Activated CD4-positive, alpha-beta memory T cell treated with anti-CD3 and anti-CD28 coated beads for 36 hours (primary cell): ENCODE measurements around the gene ALOX5. TPM values are rescaled to one million over a fixed set of nuclear protein-coding genes. Genes with fewer than 3 reads are reported as not detected.

Source experiments
- CTCF ChIA-PET: fragments of 350-600 bp; sonication (Branson Sonifier 250); formaldehyde crosslinking; loops from one replicate; lab custom pipeline; 2021; ENCODE audit warnings: antibody characterized with exemption, inconsistent platforms; lab: Charles Lee
- POLR2A ChIA-PET: fragments of 350-600 bp; sonication (Branson Sonifier 250); formaldehyde crosslinking; loops from one replicate; lab custom pipeline; 2021; ENCODE audit warnings: antibody characterized with exemption; lab: Charles Lee
- DNase-seq: peaks from one replicate; pipeline ENCODE4 v3.0.0-alpha.2; 2020
- H3K27ac Mint-ChIP-seq: one replicate; pipeline ENCODE4 v1.8.0; 2021; ENCODE audit warnings: mixed read lengths
- H3K27me3 Mint-ChIP-seq: one replicate; pipeline ENCODE4 v1.8.0; 2021; ENCODE audit warnings: mixed read lengths
- H3K36me3 Mint-ChIP-seq: one replicate; pipeline ENCODE4 v1.8.0; 2021; ENCODE audit warnings: mixed read lengths
- H3K4me1 Mint-ChIP-seq: one replicate; pipeline ENCODE4 v1.8.0; 2021; ENCODE audit warnings: low read depth, mixed read lengths
- H3K4me3 Mint-ChIP-seq: one replicate; pipeline ENCODE4 v1.8.0; 2021; ENCODE audit warnings: mild to moderate bottlenecking, mixed read lengths
- H3K9me3 Mint-ChIP-seq: one replicate; pipeline ENCODE4 v1.8.0; 2021; ENCODE audit warnings: mixed read lengths
- intact Hi-C: fragments of 100-400 bp; cut with micrococcal nuclease; formaldehyde crosslinking; loops from one replicate; pipeline ENCODE4 v1.15.1; 2023
- total RNA-seq, 2 experiments: library from RNA; stranded (reverse); gene quantifications; one replicate each; pipeline ENCODE4 v1.2.3, GENCODE V29; 2021

The ALOX5 gene
- total RNA-seq, 2 experiments from 2014 or later, result 1.1 to 1.3 TPM

DNA sequence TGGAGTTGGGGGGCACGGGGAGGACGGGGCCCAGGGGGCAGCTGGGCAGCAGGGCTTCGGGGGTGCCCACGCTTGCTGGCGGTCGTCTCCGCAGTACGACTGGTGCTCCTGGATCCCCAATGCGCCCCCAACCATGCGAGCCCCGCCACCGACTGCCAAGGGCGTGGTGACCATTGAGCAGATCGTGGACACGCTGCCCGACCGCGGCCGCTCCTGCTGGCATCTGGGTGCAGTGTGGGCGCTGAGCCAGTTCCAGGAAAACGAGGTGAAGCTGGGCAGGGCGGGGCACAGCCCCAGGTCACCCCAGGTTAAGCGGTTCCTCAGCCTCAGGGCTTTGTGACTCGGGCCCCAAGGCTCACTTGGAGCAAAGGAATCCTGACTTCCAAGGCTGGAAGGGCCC is 70.0 kb downstream of the ALOX5 start:
- no peak overlapping the region for H3K27ac Mint-ChIP-seq
- intact Hi-C loops, result no loop called here
- no peak overlapping the region for H3K4me3 Mint-ChIP-seq
- peaks cover 3% of the 10 kb centered on the region for H3K27me3 Mint-ChIP-seq
- CTCF ChIA-PET, result interaction anchor here (0.8 kb wide), 1 partner anchor 20 kb away, joined by 3 read pairs; no protein-coding TSS in a partner anchor
- H3K4me1 Mint-ChIP-seq, result no peaks in the 10 kb centered on the region
- POLR2A ChIA-PET, result no interaction called here
- no peaks in the 10 kb centered on the region for H3K9me3 Mint-ChIP-seq
- no peak for DNase-seq
- H3K36me3 Mint-ChIP-seq, result no peaks in the 10 kb centered on the region

DNA sequence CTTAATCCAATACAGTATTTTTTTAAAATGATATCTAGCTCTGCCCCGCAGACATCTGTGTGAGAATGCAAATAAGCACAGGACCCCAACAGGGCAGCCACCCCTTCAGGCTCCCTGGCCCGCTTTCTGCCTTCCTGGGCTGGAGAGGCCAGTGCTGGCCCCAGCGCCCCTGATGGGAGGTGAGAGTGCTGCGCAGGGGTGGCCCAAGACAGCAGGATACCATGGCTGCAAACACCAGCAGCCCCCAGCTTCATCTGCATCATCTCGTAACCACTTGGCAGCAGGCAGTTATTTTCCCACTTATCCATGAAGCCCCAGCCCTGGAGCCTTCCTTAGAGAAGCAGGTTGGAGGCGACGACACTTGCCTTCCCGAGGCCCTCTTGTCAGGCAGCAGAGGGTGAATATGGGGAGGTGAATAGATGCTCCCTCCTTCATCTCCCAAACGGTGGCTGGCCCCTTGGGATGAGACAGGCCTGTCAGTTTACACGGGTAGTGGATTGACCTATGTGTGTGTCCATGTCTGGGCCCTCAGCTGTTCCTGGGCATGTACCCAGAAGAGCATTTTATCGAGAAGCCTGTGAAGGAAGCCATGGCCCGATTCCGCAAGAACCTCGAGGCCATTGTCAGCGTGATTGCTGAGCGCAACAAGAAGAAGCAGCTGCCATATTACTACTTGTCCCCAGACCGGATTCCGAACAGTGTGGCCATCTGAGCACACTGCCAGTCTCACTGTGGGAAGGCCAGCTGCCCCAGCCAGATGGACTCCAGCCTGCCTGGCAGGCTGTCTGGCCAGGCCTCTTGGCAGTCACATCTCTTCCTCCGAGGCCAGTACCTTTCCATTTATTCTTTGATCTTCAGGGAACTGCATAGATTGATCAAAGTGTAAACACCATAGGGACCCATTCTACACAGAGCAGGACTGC is 71.2 kb downstream of the ALOX5 start:
- no peaks in the 10 kb centered on the region for H3K36me3 Mint-ChIP-seq
- intact Hi-C loops, result no loop called here
- H3K27ac Mint-ChIP-seq, result no peak overlapping the region
- no peaks in the 10 kb centered on the region for H3K9me3 Mint-ChIP-seq
- H3K4me1 Mint-ChIP-seq, result no peaks in the 10 kb centered on the region
- DNase-seq, result no peak
- ChIA-PET POLR2A (no interaction called here), CTCF (interaction anchor here (0.8 kb wide), 1 partner anchor 19 kb away, joined by 3 read pairs; no protein-coding TSS in a partner anchor)
- peaks cover 3% of the 10 kb centered on the region for H3K27me3 Mint-ChIP-seq
- no peak overlapping the region for H3K4me3 Mint-ChIP-seq

DNA sequence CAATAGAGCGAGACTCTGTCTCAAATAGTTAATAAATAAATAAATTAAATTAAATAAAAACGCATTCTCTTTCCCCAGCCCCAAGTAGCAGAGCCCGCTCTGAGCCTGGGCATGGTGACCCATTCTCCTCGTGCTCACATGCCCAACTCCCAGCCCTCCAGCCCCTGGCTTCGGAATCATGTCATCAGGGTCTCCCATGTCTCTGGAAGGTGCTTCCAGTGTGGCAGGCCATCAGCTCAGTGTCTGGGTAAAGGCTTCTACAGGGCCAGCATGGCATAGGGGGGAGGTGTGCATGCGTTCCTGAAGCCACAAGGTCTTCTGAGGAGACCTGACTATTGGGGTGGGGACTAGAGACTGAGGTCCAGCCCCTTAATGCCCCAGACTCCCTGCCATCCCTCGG is 72.8 kb downstream of the ALOX5 start:
- no peaks in the 10 kb centered on the region for H3K9me3 Mint-ChIP-seq
- intact Hi-C loops, result no loop called here
- DNase-seq, result no peak
- H3K4me1 Mint-ChIP-seq, result no peaks in the 10 kb centered on the region
- H3K36me3 Mint-ChIP-seq, result no peaks in the 10 kb centered on the region
- H3K4me3 Mint-ChIP-seq, result no peak overlapping the region
- no peaks in the 10 kb centered on the region for H3K27me3 Mint-ChIP-seq
- no peak overlapping the region for H3K27ac Mint-ChIP-seq
- CTCF ChIA-PET, result no interaction called here
- POLR2A ChIA-PET, result no interaction called here

DNA sequence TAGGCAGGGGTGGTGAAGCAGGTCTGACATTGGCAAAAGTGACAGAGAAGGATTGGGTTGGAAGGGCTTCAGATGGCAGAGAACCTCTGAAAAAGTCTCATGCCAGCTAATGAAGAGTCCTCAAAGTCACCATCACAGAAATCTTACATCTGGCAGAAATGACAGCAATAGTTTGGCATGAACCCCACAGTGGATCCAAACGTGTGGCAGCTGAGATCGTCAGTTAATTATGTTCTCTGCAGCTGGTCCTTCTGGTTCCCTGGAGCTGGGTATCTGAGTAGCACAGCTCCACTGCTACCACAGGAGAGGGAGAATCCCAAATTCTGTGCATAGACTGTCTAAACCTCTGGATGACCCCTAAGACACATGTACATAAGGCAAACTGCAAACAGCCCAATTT is 73.4 kb downstream of the ALOX5 start:
- Mint-ChIP-seq H3K27ac (no peak overlapping the region), H3K9me3 (no peaks in the 10 kb centered on the region), H3K4me3 (no peak overlapping the region)

DNA sequence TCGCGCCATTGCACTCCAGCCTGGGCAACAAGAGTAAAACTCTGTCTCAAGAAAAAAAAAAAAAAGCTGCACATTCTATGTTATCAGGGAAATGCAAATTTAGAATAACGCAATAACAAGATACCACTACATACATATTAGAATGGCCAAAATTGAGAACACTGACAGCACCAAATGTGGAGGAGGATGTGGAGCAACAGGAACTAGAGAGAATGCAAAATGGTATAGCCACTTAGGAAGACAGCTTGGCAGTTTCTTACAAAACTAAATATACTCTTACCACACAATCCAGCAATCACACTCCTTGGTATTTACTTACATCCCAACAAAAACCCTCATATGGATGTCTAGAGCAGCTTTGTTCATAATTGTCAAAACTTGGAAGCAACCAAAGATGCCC is 76.8 kb downstream of the ALOX5 start:
- POLR2A ChIA-PET, result no interaction called here
- CTCF ChIA-PET, result no interaction called here
- H3K36me3 Mint-ChIP-seq, result no peaks in the 10 kb centered on the region
- H3K4me1 Mint-ChIP-seq, result no peaks in the 10 kb centered on the region
- H3K27ac Mint-ChIP-seq, result no peak overlapping the region
- intact Hi-C loops, result no loop called here
- H3K27me3 Mint-ChIP-seq, result no peaks in the 10 kb centered on the region
- no peak for DNase-seq
- no peaks in the 10 kb centered on the region for H3K9me3 Mint-ChIP-seq
- H3K4me3 Mint-ChIP-seq, result no peak overlapping the region

More for the DNA sequence above, 73.4 kb downstream of the ALOX5 start:
- ChIA-PET POLR2A (no interaction called here), CTCF (no interaction called here)
- H3K36me3 Mint-ChIP-seq, result no peaks in the 10 kb centered on the region
- no peaks in the 10 kb centered on the region for H3K4me1 Mint-ChIP-seq
- H3K27me3 Mint-ChIP-seq, result no peaks in the 10 kb centered on the region
- no peak for DNase-seq
- intact Hi-C loops, result no loop called here

DNA sequence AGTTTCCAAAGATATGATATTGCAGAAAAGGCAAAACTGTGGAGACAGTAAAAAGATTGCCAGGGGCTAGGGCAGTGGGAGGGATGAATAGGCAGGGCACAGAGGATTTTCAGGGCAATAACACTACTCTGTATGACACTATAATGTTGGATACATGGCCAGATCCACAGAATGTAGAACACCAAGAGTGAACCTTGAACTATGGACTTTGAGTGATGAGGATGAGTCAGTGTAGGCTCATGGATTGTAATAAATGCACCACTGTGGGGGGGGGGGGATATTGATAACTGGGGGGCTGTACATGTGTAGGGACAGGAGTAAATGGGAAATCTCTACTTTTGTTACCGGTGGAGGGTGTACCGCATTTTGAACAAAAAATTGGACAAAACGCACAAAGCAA is 77.4 kb downstream of the ALOX5 start:
- Mint-ChIP-seq H3K4me3 (no peak overlapping the region), H3K9me3 (no peaks in the 10 kb centered on the region), H3K27me3 (no peaks in the 10 kb centered on the region), H3K4me1 (no peaks in the 10 kb centered on the region), H3K27ac (no peak overlapping the region), H3K36me3 (no peaks in the 10 kb centered on the region)
- DNase-seq, result no peak
- ChIA-PET POLR2A (no interaction called here), CTCF (no interaction called here)
- intact Hi-C loops, result no loop called here

DNA sequence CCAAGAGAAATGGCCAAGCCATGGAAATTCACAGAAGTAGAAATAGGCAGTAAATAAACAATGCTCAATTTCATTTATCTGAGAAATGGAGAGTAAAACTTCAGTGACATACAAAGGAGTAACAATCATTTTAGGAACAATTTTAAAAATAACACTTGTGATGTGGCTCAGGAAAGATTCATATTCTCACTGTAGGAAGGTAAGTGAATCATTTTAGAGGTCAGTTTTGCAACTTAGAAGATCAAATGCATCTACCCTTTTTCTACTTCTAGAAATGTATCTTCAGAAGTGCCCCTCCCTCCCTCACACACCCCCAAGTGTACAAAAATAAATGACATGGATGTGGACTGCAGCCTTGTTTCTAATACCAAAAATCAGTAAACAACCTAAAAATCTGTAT is 78.3 kb downstream of the ALOX5 start:
- POLR2A ChIA-PET, result no interaction called here
- CTCF ChIA-PET, result interaction anchor here (1.8 kb wide), 1 partner anchor 13 kb away, joined by 5 read pairs; no protein-coding TSS in a partner anchor
- DNase-seq, result no peak
- H3K9me3 Mint-ChIP-seq, result no peaks in the 10 kb centered on the region
- no peak overlapping the region for H3K4me3 Mint-ChIP-seq
- H3K27ac Mint-ChIP-seq, result no peak overlapping the region
- H3K36me3 Mint-ChIP-seq, result peaks cover 2% of the 10 kb centered on the region
- intact Hi-C loops, result no loop called here
- no peaks in the 10 kb centered on the region for H3K27me3 Mint-ChIP-seq
- H3K4me1 Mint-ChIP-seq, result no peaks in the 10 kb centered on the region

DNA sequence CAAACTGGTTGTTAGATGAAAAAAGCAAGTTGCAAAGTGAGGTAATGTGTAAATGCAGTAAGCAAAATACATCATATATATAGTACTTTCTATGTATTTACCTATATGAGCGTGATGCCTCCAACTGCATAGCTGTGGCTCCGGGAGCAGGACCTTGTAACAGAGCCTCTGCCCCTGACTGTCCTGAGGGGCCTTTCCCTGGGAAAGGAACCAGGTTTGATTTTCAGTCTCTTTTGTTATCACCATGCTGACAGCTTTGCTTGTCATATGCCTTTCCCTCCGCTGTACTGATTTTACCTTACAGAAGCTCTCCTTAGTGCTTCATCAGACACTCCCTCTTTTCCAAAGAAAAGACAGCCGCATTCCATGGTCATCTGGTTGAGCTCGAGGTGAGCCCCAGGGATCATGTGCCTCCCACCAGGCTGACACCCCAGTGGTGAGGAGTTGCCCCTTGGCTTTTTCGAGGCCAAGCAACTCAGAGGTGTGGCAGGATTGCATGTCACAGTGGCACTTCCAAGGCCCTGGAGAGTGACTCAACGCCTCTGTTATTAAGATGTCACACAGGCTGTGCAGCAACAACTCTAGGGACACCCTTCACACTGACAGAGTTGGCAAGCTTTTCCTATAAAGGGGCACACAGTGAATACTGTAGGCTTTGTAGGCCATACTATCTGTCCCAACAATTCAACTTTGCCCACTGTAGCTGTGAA is 78.9 kb downstream of the ALOX5 start:
- intact Hi-C loops, result no loop called here
- Mint-ChIP-seq H3K4me3 (no peak overlapping the region), H3K27me3 (no peaks in the 10 kb centered on the region)

DNA sequence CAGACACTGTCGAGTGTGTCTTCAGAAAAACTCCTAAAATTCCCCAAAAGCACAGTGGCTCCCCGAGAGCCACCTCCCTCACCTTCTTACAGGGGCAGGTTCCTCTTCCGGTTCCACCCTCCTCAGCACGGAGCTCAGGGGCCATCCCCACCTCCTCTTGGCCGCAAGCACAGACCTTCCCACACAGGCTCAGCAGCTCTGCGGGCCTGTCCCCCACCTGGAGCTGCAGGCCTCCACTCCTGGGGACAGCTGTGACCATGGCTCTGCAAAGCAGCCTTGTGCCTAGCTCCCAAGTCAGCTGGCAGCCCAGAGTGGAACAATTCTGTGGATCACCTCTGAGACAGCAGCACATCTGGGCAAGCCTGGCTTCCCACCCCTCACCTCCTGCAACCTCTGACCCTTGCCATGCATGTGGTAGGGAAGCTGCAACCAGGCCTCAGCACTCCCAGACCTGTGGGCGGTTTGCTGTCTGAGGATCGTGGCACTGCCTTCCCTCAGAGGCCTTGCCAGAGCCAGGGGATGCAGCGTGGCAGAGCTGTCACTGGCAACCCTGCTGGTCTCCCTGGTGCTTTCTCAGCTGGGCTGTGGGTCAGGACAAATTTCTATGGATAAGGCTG is 79.7 kb downstream of the ALOX5 start:
- no peaks in the 10 kb centered on the region for H3K4me1 Mint-ChIP-seq
- ChIA-PET CTCF (interaction anchor here (1.8 kb wide), 2 partner anchors 11 to 204 kb away, joined by 5 to 7 read pairs; no protein-coding TSS in a partner anchor), POLR2A (no interaction called here)
- H3K9me3 Mint-ChIP-seq, result no peaks in the 10 kb centered on the region
- no peak overlapping the region for H3K4me3 Mint-ChIP-seq
- no peak overlapping the region for H3K27ac Mint-ChIP-seq
- no peaks in the 10 kb centered on the region for H3K27me3 Mint-ChIP-seq
- intact Hi-C loops, result no loop called here
- no peak for DNase-seq
- peaks cover 11% of the 10 kb centered on the region for H3K36me3 Mint-ChIP-seq

More for the DNA sequence above, 78.9 kb downstream of the ALOX5 start:
- H3K4me1 Mint-ChIP-seq, result no peaks in the 10 kb centered on the region
- POLR2A ChIA-PET, result no interaction called here
- peaks cover 5% of the 10 kb centered on the region for H3K36me3 Mint-ChIP-seq
- CTCF ChIA-PET, result interaction anchor here (1.8 kb wide), 2 partner anchors 12 to 203 kb away, joined by 5 to 7 read pairs; no protein-coding TSS in a partner anchor
- no peak for DNase-seq
- H3K27ac Mint-ChIP-seq, result no peak overlapping the region
- no peaks in the 10 kb centered on the region for H3K9me3 Mint-ChIP-seq

DNA sequence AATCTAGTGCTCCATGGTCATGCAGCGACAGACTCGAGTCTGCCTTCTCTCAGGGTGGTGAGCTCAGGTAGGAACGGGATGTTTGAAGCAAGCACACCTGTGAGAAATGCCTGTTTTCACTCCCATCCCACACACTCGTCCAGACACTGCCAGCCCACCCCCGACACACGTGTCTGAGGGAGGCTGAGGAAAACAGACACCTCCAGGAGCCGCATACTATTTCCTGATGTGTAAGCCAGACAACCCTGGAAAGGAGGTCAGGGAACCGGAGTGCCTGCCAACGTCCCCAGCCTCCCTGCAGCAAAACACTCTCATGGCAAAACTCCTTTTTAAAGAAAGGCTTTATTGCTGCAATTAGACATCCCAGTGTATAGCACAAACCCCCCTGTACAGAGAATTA is 80.2 kb downstream of the ALOX5 start:
- no peaks in the 10 kb centered on the region for H3K4me1 Mint-ChIP-seq
- DNase-seq, result no peak
- ChIA-PET POLR2A (no interaction called here), CTCF (interaction anchor here (1.8 kb wide), 2 partner anchors 11 to 204 kb away, joined by 5 to 7 read pairs; no protein-coding TSS in a partner anchor)
- intact Hi-C loops, result no loop called here
- no peaks in the 10 kb centered on the region for H3K27me3 Mint-ChIP-seq
- no peak overlapping the region for H3K4me3 Mint-ChIP-seq
- no peaks in the 10 kb centered on the region for H3K9me3 Mint-ChIP-seq
- peaks cover 16% of the 10 kb centered on the region for H3K36me3 Mint-ChIP-seq
- no peak overlapping the region for H3K27ac Mint-ChIP-seq

DNA sequence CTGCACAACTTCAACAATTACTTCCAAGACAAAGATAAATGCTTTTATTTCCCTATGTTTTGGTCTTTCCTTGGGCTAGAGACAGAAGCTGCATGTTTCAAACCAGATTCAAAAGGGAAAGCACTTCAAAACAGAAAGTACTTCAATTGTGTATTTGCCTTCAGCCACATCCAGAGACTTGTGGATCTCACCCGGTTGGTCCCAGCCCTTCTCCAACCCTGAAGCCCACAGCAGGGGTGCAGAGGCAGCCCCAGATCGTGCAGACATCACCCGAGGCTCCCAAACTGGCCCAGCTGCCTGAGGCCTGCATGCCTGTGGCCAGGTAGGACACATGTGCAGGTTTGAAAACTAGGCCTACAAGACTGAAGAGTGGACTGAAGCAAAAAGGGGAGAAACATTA is 80.8 kb downstream of the ALOX5 start:
- Mint-ChIP-seq H3K4me1 (no peaks in the 10 kb centered on the region), H3K27me3 (no peaks in the 10 kb centered on the region), H3K4me3 (no peak overlapping the region), H3K27ac (no peak overlapping the region), H3K9me3 (no peaks in the 10 kb centered on the region), H3K36me3 (peaks cover 16% of the 10 kb centered on the region)
- CTCF ChIA-PET, result interaction anchor here (1.8 kb wide), 1 partner anchor 205 kb away, joined by 7 read pairs; no protein-coding TSS in a partner anchor
- intact Hi-C loops, result no loop called here
- no peak for DNase-seq
- POLR2A ChIA-PET, result no interaction called here

DNA sequence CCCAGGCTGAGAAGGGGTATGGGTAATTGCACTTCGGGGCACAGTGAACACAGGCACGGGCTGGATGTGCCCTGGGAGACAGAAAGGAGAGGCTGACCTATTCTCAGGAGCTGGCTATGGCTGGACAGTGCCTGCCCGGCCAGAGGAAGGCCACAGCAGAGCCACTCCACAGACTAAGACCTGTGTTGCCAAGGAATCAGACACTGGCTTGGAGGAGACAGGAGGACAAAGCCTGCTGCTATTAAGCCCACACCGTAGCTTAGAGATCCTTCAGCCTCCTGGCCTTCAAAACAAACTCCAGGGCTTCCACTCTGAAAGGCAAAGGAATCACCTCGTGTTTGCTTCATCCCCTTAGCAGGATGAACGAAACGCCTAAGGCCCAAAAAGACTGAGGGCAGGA is 82.2 kb downstream of the ALOX5 start:
- Mint-ChIP-seq H3K27ac (no peak overlapping the region), H3K4me3 (no peak overlapping the region), H3K27me3 (no peaks in the 10 kb centered on the region), H3K4me1 (no peaks in the 10 kb centered on the region), H3K9me3 (no peaks in the 10 kb centered on the region), H3K36me3 (peaks cover 18% of the 10 kb centered on the region)
- DNase-seq, result no peak
- intact Hi-C loops, result no loop called here
- POLR2A ChIA-PET, result no interaction called here
- CTCF ChIA-PET, result no interaction called here
